Measurements from ENCODE around the gene WDFY2. TPM values are rescaled to one million over a fixed set of nuclear protein-coding genes. Genes with fewer than 3 reads are reported as not detected.
A peak's percentile ranks its signal among the peaks of the same experiment; 100 is the strongest.

The WDFY2 gene
- total and polyA plus RNA-seq, 10 of the 15 experiments (the other 5 are each of a cell fraction or from before 2014, with no cell fraction given), result 2.1 to 13.0 (median 8.1) TPM

DNA sequence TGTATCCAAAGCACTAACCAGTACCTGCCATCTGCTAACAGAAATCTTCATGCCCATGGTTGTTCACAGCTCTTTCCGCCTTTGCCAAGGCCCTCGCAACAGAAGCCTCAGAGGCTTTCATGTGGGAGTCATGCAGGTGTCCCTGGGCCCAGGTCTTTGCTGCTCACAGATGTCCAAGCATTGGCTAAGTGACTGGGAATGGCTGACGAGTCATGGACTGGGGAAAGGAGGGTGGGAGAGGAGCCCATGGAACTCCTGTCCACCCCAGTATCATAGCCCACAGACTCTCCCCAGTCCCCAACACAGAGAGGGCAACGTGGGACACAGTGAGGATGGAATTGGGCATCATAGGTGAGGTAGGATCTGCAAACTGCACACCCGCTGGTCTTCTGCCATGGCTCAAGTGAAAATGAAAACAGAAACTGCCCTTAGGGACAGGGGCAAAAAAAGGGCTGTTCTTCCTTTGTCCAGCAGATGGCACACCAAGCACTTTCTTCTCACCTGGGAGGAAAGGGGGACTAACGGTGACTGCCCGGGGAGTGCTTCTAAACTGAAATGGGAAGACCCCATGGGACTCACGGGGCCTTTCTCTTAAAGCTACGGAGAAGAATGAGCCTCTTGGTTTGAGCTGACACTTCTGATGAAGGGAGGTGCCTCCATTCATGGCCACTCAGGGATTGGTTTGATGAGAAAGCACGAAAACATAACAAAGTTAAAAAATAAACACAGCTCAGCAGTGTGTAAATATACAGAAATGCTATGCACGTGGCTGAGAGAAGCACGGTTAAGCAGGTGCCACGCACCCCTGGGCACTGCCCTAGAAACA, 230.8 kb downstream of the WDFY2 start:
- in situ Hi-C loops (cut with MboI) (no loop called here), intact Hi-C loops (cut with micrococcal nuclease; ENCODE audit: unreplicated experiment) (loop anchor here (1.0 to 10.0 kb wide), 6 partner anchors 17 to 640 kb away; partner anchors contain the start of genes CKAP2 and VPS36)
- ChIA-PET CTCF (interaction anchor here (0.5 to 5.0 kb wide), 48 partner anchors 8 to 690 kb away, joined by 3 to 180 read pairs (median 5); partner anchors contain the start of genes ALG11, CCDC70, NEK5 and TMEM272), POLR2A (interaction anchor here (0.7 to 1.3 kb wide), 4 partner anchors 12 to 379 kb away, joined by 3 to 4 read pairs (median 3); no protein-coding TSS in a partner anchor), RAD21 (ENCODE audit: unreplicated experiment) (interaction anchor here (0.6 to 6.5 kb wide), 21 partner anchors 8 to 635 kb away, joined by 3 to 75 read pairs (median 4); partner anchors contain the start of genes ALG11, INTS6 and VPS36), SMC1A (ENCODE audit: uncharacterized antibody, unreplicated experiment) (interaction anchor here (0.5 to 5.0 kb wide), 30 partner anchors 8 to 455 kb away, joined by 3 to 85 read pairs (median 4); partner anchors contain the start of gene NEK5)
- peak overlapping the region; percentile 28 for H3K27ac ChIP-seq (ENCODE audit: control insufficient read depth, insufficient read depth)
- peak overlapping the region; percentile 50 for H3K9ac ChIP-seq (ENCODE audit: control insufficient read depth, insufficient read depth, low read length)
- peak overlapping the region; percentile 24; the same call in 1 of the 2 replicates for H3K4me3 ChIP-seq
- H3K79me2 ChIP-seq (ENCODE audit: control insufficient read depth, insufficient read depth, low read length), result no peaks in the 10 kb centered on the region
- peak overlapping the region; percentile 93 for H3K4me2 ChIP-seq (ENCODE audit: control insufficient read depth, insufficient read depth)
- peaks cover 32% of the 10 kb centered on the region for H3K4me1 ChIP-seq (ENCODE audit: control insufficient read depth, insufficient read depth, low read length)
- H3K36me3 ChIP-seq (ENCODE audit: control insufficient read depth in 2 of 2, insufficient read depth in 2 of 2, low read length in 1 of 2), result no peaks in the 10 kb centered on the region
- ATAC-seq, result peak; percentile 80
- H3K9me3 ChIP-seq (replicated peaks; ENCODE audit: control insufficient read depth, insufficient read depth, low read length), result no peaks in the 10 kb centered on the region
- H3K27me3 ChIP-seq (replicated peaks in 1 of 2; ENCODE audit: control insufficient read depth in 2 of 2, insufficient read depth in 2 of 2, low read length in 1 of 2), result no peaks in the 10 kb centered on the region
- 28% methylated on average over 13 of the region's 13 CpGs for WGBS (ENCODE audit: insufficient coverage, insufficient replicate concordance, low lambda C conversion rate, missing lambda C conversion rate)
- peak overlapping the region; percentile 95 for H2AFZ ChIP-seq (ENCODE audit: control insufficient read depth, low read depth, low read length)
- no TSS peak for BruUV-seq (replicated peaks)
- H4K20me1 ChIP-seq (ENCODE audit: control insufficient read depth, insufficient read depth), result no peaks in the 10 kb centered on the region
- peak; percentile 59 for FAIRE-seq
- DNase-seq (ENCODE audit: low read depth, low spot score), result no peak
- TF ChIP-seq CBX5 (IDR thresholded peaks at IDR 0.05; ENCODE audit: low read depth), result no peak
- TF ChIP-seq RAD21 (IDR thresholded peaks at IDR 0.05; ENCODE audit: insufficient read depth, low read depth, low read length), result peak; percentile 88
- TF ChIP-seq MAX (IDR thresholded peaks at IDR 0.05; ENCODE audit: low read depth, low read length), result no peak
- 0 out of 2 replicates have a peak, but pooled peaks have one; percentile 8 for TF ChIP-seq PAX5 (IDR thresholded peaks at IDR 0.05; ENCODE audit: borderline replicate concordance, low read depth, low read length)
- no peak for TF ChIP-seq RFX5 (IDR thresholded peaks at IDR 0.05; ENCODE audit: low read depth, low read length)
- TF ChIP-seq JUND (IDR thresholded peaks at IDR 0.05; ENCODE audit: low read depth, low read length), result no peak
- peak; percentile 34; the same call in 1 of the 2 replicates for TF ChIP-seq HCFC1 (IDR thresholded peaks at IDR 0.05; ENCODE audit: low read length)
- no peak for TF ChIP-seq BRCA1 (IDR thresholded peaks at IDR 0.05; ENCODE audit: low read depth, low read length)
- TF ChIP-seq RAD51 (IDR thresholded peaks at IDR 0.05), result no peak
- peak; percentile 64 for TF ChIP-seq MEF2B (IDR thresholded peaks at IDR 0.05; ENCODE audit: partially characterized antibody, poor library complexity, severe bottlenecking)
- peak; percentile 83 to 97 (median 90) for TF ChIP-seq CTCF (IDR thresholded peaks at IDR 0.05 in 2 of 3, conservative IDR thresholded peaks at IDR 0.05 in 1 of 3; ENCODE audit: control insufficient read depth in 2 of 3, extremely low read depth in 1 of 3, insufficient read depth in 1 of 3, low read depth in 3 of 3, low read length in 3 of 3)
- no peak for TF ChIP-seq FOXM1 (IDR thresholded peaks at IDR 0.05; ENCODE audit: low read depth, low read length)
- TF ChIP-seq, protein P1, sequence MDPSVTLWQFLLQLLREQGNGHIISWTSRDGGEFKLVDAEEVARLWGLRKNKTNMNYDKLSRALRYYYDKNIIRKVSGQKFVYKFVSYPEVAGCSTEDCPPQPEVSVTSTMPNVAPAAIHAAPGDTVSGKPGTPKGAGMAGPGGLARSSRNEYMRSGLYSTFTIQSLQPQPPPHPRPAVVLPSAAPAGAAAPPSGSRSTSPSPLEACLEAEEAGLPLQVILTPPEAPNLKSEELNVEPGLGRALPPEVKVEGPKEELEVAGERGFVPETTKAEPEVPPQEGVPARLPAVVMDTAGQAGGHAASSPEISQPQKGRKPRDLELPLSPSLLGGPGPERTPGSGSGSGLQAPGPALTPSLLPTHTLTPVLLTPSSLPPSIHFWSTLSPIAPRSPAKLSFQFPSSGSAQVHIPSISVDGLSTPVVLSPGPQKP (IDR thresholded peaks at IDR 0.05; ENCODE audit: low read depth, low read length), result no peak
- TF ChIP-seq NFYB (IDR thresholded peaks at IDR 0.05; ENCODE audit: insufficient read depth, low read depth, low read length), result no peak
- TF ChIP-seq E4F1 (IDR thresholded peaks at IDR 0.05; ENCODE audit: borderline replicate concordance, partially characterized antibody), result no peak
- TF ChIP-seq KDM1A (IDR thresholded peaks at IDR 0.05; ENCODE audit: borderline replicate concordance), result no peak

All from GM12878 (cell line).